Measurements from ENCODE around the gene BRMS1. TPM values are rescaled to one million over a fixed set of nuclear protein-coding genes. Genes with fewer than 3 reads are reported as not detected.

The BRMS1 gene
- total RNA-seq, 4 donors from 2014 or later = 36.7 to 59.2 (median 42.0) TPM

GRCh38 chr11:66333896-66334604 is 10.9 kb downstream of the BRMS1 start:
- TF ChIP-seq CTCF (IDR thresholded peaks at IDR 0.05) = no peak
- no peak for DNase-seq (ENCODE audit: low spot score)
- ATAC-seq (ENCODE audit: low FRiP score) = no peak

GRCh38 chr11:66333220-66333877 is 11.6 kb downstream of the BRMS1 start:
- no peak for TF ChIP-seq CTCF (IDR thresholded peaks at IDR 0.05)
- DNase-seq (ENCODE audit: low spot score) = no peak
- no peak for ATAC-seq (ENCODE audit: low FRiP score)

GRCh38 chr11:66332371-66333219 is 12.3 kb downstream of the BRMS1 start:
- no peak for DNase-seq (ENCODE audit: low spot score)
- ATAC-seq (ENCODE audit: low FRiP score) = no peak
- TF ChIP-seq CTCF (IDR thresholded peaks at IDR 0.05) = no peak

GRCh38 chr11:66331542-66332370 is 13.1 kb downstream of the BRMS1 start:
- ATAC-seq (ENCODE audit: low FRiP score) (no peak), DNase-seq (ENCODE audit: low spot score) (no peak)
- TF ChIP-seq CTCF (IDR thresholded peaks at IDR 0.05) = no peak

- TF ChIP-seq CTCF (IDR thresholded peaks at IDR 0.05) = no peak
- DNase-seq (ENCODE audit: low spot score) (no peak), ATAC-seq (ENCODE audit: low FRiP score) (no peak)
These were observed 14.0 kb downstream of the BRMS1 start for GRCh38 chr11:66330931-66331330.

GRCh38 chr11:66329165-66329673 is 15.7 kb downstream of the BRMS1 start:
- no peak for TF ChIP-seq CTCF (IDR thresholded peaks at IDR 0.05)
- DNase-seq (ENCODE audit: low spot score) (no peak), ATAC-seq (ENCODE audit: low FRiP score) (no peak)

Measured in omental fat pad (tissue), 4 donors.